Type B pancreatic cell (in vitro differentiated cells): ENCODE data around the gene ATP6V0A4. TPM values are rescaled to one million over a fixed set of nuclear protein-coding genes. Genes with fewer than 3 reads are reported as not detected.

Experiments
- DNase-seq: peaks from one replicate; pipeline ENCODE4 v3.0.0; 2021; ENCODE audit warnings: mixed read lengths; ENCODE audit not compliant: unreplicated experiment; ENCODE audit errors: extremely low spot score
- H3K27ac Mint-ChIP-seq: 2 replicates; pipeline ENCODE4 v1.8.0; 2021; ENCODE audit warnings: mild to moderate bottlenecking, mixed read lengths
- H3K27me3 Mint-ChIP-seq: 2 replicates; pipeline ENCODE4 v1.8.0; 2021; ENCODE audit warnings: mixed read lengths
- H3K36me3 Mint-ChIP-seq: 2 replicates; pipeline ENCODE4 v1.8.0; 2021; ENCODE audit warnings: mixed read lengths
- H3K4me1 Mint-ChIP-seq: one replicate; pipeline ENCODE4 v1.8.0; 2021; ENCODE audit warnings: mixed read lengths; ENCODE audit not compliant: unreplicated experiment
- H3K4me3 Mint-ChIP-seq: 2 replicates; pipeline ENCODE4 v1.8.0; 2021; ENCODE audit warnings: mild to moderate bottlenecking, mixed read lengths
- H3K9me3 Mint-ChIP-seq: 2 replicates; pipeline ENCODE4 v1.8.0; 2021; ENCODE audit warnings: mixed read lengths
- total RNA-seq: library from RNA; stranded (reverse); gene quantifications from 2 replicates; pipeline ENCODE4 v1.2.1, GENCODE V29; 2021; ENCODE audit warnings: low replicate concordance
- TF ChIP-seq, protein P1 (sequence below): fragments of 200-600 bp; sonication (generic); conservative IDR thresholded peaks from 2 replicates; pipeline ENCODE4 v1.5.0; 2021; ENCODE audit warnings: antibody characterized with exemption, mild to moderate bottlenecking

The ATP6V0A4 gene
- total RNA-seq, 1 donor from 2014 or later: 0.89 TPM

DNA sequence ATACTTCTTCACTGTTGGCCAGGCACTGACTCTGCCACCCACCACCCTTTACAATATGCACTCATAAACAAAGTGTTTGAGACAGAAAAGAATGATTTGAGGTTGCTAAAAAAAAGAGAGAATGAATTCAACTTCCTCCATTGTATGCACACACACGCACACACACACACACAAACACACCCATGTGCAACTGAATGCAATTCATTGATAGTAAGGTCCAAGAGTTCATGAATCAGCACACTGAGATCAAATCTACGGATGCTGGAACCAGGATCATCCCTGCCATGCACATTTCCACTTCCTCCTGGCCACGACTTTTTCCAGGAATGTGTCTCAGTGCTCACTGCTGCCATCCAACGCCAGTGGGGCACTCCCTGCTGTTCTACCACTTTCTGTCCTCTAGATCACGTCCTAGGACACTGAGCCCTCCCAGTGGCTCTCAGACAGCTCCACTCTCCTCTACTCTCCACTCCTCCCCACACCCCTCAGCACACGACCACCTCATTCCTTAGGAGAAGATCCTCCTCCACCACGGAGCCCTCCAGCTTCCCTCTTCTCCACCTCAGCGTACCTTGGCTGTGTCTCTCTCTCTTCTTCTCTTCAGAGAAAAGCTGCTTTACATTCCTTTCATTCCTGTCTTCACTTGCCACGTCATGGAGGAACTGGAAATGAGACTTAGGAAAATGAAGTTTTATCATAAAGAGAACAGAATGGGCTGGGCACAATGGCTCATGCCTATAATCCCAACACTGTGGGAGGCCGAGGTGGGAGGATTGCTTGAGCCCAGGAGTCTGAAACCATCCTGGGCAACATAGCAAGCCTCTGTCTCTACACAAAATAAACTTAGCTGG is 12.2 kb downstream of the ATP6V0A4 start:
- Mint-ChIP-seq H3K4me3 (peak overlapping the region; percentile 59), H3K27me3 (no peaks in the 10 kb centered on the region), H3K27ac (peak overlapping the region; percentile 75), H3K9me3 (peaks cover 7% of the 10 kb centered on the region), H3K4me1 (peaks cover 4% of the 10 kb centered on the region), H3K36me3 (no peaks in the 10 kb centered on the region)
- no peak for DNase-seq
- TF ChIP-seq, protein P1, sequence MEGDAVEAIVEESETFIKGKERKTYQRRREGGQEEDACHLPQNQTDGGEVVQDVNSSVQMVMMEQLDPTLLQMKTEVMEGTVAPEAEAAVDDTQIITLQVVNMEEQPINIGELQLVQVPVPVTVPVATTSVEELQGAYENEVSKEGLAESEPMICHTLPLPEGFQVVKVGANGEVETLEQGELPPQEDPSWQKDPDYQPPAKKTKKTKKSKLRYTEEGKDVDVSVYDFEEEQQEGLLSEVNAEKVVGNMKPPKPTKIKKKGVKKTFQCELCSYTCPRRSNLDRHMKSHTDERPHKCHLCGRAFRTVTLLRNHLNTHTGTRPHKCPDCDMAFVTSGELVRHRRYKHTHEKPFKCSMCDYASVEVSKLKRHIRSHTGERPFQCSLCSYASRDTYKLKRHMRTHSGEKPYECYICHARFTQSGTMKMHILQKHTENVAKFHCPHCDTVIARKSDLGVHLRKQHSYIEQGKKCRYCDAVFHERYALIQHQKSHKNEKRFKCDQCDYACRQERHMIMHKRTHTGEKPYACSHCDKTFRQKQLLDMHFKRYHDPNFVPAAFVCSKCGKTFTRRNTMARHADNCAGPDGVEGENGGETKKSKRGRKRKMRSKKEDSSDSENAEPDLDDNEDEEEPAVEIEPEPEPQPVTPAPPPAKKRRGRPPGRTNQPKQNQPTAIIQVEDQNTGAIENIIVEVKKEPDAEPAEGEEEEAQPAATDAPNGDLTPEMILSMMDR: no peak

DNA sequence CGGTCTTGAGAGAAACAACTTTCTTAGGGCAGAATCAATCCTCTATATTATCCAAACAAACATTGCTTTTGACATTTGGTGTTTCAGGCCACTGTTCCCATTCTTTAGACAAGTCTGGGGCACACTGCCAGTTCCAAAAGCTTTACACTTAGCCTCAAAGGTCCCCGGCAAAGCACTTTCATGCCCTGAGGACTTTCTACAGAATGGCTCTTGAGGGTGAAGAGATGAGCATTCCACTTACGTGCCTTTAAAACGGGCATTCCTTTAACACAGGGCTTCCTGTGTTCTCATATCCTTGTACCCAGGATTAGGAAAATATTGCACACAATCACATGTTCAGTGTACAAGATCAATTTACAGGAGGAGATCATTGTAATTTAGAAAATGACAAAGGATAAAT is 13.3 kb downstream of the ATP6V0A4 start:
- TF ChIP-seq, protein P1: no peak
- Mint-ChIP-seq H3K27me3 (no peaks in the 10 kb centered on the region), H3K27ac (no peak overlapping the region), H3K4me1 (peaks cover 4% of the 10 kb centered on the region), H3K36me3 (no peaks in the 10 kb centered on the region), H3K4me3 (no peak overlapping the region), H3K9me3 (peaks cover 7% of the 10 kb centered on the region)
- DNase-seq: no peak

DNA sequence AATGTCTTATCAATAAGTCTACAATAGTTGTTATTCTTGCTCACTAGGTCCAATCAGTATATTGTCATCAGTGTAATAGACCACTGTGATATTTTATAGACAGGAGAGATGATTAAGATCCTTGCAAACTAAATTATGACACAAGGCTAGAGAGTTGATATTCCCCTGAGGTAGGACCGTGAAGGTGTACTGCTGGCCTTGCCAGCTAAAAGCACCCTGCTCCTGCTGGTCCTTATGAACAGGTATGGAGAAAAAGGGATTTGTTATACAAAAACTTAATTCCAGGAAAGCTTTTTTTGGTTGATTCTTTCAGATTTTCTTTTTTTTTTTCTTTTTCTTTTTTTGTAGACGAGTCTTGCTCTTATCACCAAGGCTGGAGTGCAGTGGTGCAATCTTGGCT is 17.0 kb downstream of the ATP6V0A4 start:
- Mint-ChIP-seq H3K4me1 (peaks cover 3% of the 10 kb centered on the region), H3K27me3 (no peaks in the 10 kb centered on the region)

DNA sequence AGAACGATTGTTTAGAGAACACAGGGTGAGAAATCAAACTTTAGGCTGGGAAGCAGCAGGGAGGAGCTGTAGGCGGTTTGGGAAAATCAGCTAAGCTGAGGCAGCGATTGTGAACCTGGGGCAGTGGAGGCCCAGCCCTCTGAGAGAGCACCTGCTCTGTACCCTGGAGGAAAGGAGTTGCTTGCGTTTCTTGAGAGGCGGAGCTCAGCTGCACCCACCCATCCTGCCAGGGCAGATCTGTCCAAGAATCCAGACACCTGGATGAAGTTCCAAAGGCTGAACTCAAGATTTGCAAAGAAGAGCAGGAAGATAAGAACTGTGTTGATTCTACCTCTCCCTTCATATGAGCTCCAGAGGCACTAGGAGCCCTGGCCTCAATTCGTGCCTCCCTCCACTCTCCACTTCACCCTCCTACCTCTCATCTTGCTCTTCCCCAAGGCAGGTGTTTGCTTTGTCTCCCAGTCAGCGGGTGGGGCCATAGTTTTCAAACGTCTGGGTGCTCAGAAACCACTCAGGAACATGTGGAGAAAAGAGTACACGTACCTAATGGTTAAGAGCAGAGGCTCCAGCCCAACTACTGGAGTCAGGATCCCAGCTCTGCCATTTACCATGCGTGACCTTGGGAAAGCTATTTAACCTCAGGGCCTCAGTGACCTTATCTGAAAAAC is 21.7 kb downstream of the ATP6V0A4 start:
- Mint-ChIP-seq H3K27ac (peak overlapping the region; percentile 61), H3K9me3 (no peaks in the 10 kb centered on the region), H3K36me3 (no peaks in the 10 kb centered on the region), H3K4me3 (no peak overlapping the region), H3K27me3 (no peaks in the 10 kb centered on the region), H3K4me1 (peaks cover 5% of the 10 kb centered on the region)
- DNase-seq: no peak
- TF ChIP-seq, protein P1: no peak

More for the DNA sequence above, 17.0 kb downstream of the ATP6V0A4 start:
- Mint-ChIP-seq H3K27ac (no peak overlapping the region), H3K36me3 (no peaks in the 10 kb centered on the region), H3K4me3 (no peak overlapping the region), H3K9me3 (peaks cover 5% of the 10 kb centered on the region)
- TF ChIP-seq, protein P1: no peak
- no peak for DNase-seq

GRCh38 chr7:138773817-138774216 is 24.2 kb downstream of the ATP6V0A4 start:
- DNase-seq: no peak
- no peak overlapping the region for H3K4me3 Mint-ChIP-seq
- no peak overlapping the region for H3K27ac Mint-ChIP-seq
- peaks cover 5% of the 10 kb centered on the region for H3K4me1 Mint-ChIP-seq
- H3K9me3 Mint-ChIP-seq: no peaks in the 10 kb centered on the region
- H3K27me3 Mint-ChIP-seq: no peaks in the 10 kb centered on the region
- no peaks in the 10 kb centered on the region for H3K36me3 Mint-ChIP-seq
- TF ChIP-seq, protein P1: no peak
